Breast epithelium (tissue), 4 donors: ENCODE data around the gene CARD8. TPM values are rescaled to one million over a fixed set of nuclear protein-coding genes. Genes with fewer than 3 reads are reported as not detected.
A peak's percentile ranks its signal among the peaks of the same experiment; 100 is the strongest.

Source experiments
- DNase-seq, 2 donors: peaks; one replicate each; pipeline ENCODE4 v3.0.0-alpha.2; 2019; ENCODE audit warnings: low spot score in 2 of 2
- H3K27ac ChIP-seq, 2 donors: fragments of 200-600 bp; sonication (generic) in 1 of 2; one replicate each; pipeline ENCODE4 v1.5.1; 2016 to 2019; ENCODE audit warnings: mild to moderate bottlenecking in 1 of 2
- H3K27me3 ChIP-seq, 2 donors: fragments of 200-600 bp; sonication (generic) in 1 of 2; one replicate each; pipeline versions ENCODE4 v1.5.1 to v1.6.0; 2017 to 2019; ENCODE audit warnings: control low read depth in 1 of 2, mild to moderate bottlenecking in 1 of 2
- H3K36me3 ChIP-seq: fragments of 200-600 bp; one replicate; pipeline ENCODE4 v1.5.1; 2019
- H3K4me1 ChIP-seq, 2 donors: fragments of 200-600 bp; sonication (generic); one replicate each; pipeline ENCODE4 v1.5.1; 2016 to 2019; ENCODE audit warnings: control low read depth in 1 of 2
- H3K4me3 ChIP-seq, 3 donors: fragments of 200-600 bp; sonication (generic); 1 replicate in 2 of 3; 2 replicates in 1 of 3; pipeline ENCODE4 v1.5.1; 2016 to 2019; ENCODE audit warnings: mild to moderate bottlenecking in 3 of 3, moderate library complexity in 2 of 3
- H3K9me3 ChIP-seq, 2 donors: fragments of 200-600 bp; sonication (generic) in 1 of 2; one replicate each; pipeline ENCODE4 v1.5.1; 2016 to 2019; ENCODE audit warnings: control low read depth in 1 of 2
- POLR2A ChIP-seq: fragments of 450-650 bp; IDR thresholded peaks from one replicate; pipeline ENCODE4 v1.6.1; 2016; ENCODE audit warnings: antibody characterized with exemption, mild to moderate bottlenecking, moderate library complexity
- POLR2AphosphoS5 ChIP-seq, 3 donors: sonication (generic); formaldehyde crosslinking; IDR thresholded peaks; one replicate each; pipeline ENCODE4 v1.6.1; 2017; ENCODE audit warnings: antibody characterized with exemption in 3 of 3
- intact Hi-C: fragments of 100-400 bp; cut with DNase I; formaldehyde crosslinking; loops from one replicate; pipeline ENCODE4 v1.15.1; 2023; ENCODE audit warnings: low total_unique reads
- total RNA-seq, 3 donors: library from RNA; depleted of rRNA; stranded (reverse); fragments of >200 nt; gene quantifications; one replicate each; pipeline ENCODE4 v1.1.0, GENCODE V29; 2016
- TF ChIP-seq, protein P1 (sequence below), 3 donors: fragments of 450-650 bp; IDR thresholded peaks; one replicate each; pipeline ENCODE4 v1.5.1; 2016 to 2017; ENCODE audit warnings: antibody characterized with exemption in 3 of 3, mild to moderate bottlenecking in 3 of 3, moderate library complexity in 3 of 3

CARD8 gene
- total RNA-seq, 3 donors from 2014 or later: 35.0 to 39.0 (median 35.8) TPM

DNA sequence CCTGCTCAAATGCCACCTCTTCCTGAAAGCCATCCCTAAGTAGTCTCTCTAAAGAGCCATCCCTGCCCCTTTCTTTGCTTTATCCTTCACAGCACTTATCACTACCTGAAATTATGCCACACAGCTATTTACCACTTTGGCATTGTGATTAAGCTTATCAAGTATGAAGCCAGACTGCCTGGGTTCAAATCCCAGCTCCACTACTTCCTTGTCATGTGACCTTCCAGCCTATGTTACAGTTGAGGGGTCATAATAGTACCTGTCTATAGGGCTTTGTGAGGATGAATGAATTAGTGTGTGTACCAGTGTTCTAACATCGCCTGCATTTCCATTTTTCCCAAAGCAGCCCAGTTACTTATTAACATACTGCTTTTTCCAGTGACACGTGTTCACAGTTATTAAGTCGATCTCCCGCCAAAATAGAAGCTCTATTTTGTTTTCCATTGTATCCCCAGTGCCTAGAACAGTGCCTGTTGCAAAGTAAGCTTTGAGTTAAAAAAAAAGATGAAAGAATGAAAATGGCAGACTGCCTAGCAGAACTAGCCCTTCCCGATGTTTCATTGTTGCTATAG is 52.4 kb downstream of the CARD8 start:
- no peaks in the 10 kb centered on the region for H3K27me3 ChIP-seq
- peak overlapping the region; percentile 66 to 82 for H3K27ac ChIP-seq
- TF ChIP-seq, protein P1, sequence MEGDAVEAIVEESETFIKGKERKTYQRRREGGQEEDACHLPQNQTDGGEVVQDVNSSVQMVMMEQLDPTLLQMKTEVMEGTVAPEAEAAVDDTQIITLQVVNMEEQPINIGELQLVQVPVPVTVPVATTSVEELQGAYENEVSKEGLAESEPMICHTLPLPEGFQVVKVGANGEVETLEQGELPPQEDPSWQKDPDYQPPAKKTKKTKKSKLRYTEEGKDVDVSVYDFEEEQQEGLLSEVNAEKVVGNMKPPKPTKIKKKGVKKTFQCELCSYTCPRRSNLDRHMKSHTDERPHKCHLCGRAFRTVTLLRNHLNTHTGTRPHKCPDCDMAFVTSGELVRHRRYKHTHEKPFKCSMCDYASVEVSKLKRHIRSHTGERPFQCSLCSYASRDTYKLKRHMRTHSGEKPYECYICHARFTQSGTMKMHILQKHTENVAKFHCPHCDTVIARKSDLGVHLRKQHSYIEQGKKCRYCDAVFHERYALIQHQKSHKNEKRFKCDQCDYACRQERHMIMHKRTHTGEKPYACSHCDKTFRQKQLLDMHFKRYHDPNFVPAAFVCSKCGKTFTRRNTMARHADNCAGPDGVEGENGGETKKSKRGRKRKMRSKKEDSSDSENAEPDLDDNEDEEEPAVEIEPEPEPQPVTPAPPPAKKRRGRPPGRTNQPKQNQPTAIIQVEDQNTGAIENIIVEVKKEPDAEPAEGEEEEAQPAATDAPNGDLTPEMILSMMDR (IDR thresholded peaks at IDR 0.05): no peak
- TF ChIP-seq POLR2A: no peak
- no peak for TF ChIP-seq POLR2AphosphoS5 (IDR thresholded peaks at IDR 0.05)
- H3K4me1 ChIP-seq: peaks cover 0 to 6% of the 10 kb centered on the region in 2 donors
- intact Hi-C loops: no loop called here
- H3K9me3 ChIP-seq: no peaks in the 10 kb centered on the region
- H3K4me3 ChIP-seq: peak overlapping the region; percentile 54 to 74 (median 65)
- DNase-seq: no peak
- no peaks in the 10 kb centered on the region for H3K36me3 ChIP-seq

DNA sequence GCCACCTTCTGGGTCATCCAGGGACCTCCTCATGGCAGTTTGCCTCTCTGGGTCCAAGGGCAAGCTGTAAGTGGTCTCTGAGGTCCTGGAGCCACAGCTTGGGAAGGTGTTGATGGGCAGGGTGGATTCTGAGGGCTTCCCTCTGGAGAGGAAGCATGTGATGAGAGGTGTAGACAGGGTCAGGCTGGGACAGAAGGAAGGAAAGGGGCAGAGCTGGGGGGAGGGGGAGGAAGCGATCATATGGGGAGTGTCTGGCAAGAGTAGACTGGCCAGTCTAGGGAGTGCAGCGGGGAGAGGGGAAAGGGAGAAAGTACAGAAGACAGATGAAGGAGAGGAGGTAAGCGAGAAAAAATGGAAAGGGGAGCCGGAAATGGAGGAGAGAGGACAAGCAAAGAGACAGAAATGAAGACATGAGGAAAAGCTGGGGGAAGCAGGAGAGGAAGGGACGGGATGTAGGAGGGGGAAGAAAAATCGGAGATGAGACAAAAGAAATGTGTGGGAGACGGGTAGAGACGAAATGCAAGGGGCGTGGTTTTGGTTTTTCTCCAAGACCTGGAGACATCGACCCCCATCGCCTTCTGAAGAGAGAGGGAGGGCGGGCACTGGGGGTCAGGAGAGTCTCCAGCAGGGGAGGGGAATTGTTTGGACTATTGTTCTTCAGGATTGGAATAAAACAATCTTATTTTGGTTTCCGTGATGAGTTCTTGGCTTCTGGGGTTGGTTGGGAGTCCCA is 58.6 kb downstream of the CARD8 start:
- H3K4me1 ChIP-seq: no peaks in the 10 kb centered on the region
- H3K36me3 ChIP-seq: no peaks in the 10 kb centered on the region
- intact Hi-C loops: no loop called here
- H3K4me3 ChIP-seq: no peak overlapping the region
- no peaks in the 10 kb centered on the region for H3K9me3 ChIP-seq
- no peak for DNase-seq
- no peaks in the 10 kb centered on the region for H3K27me3 ChIP-seq
- H3K27ac ChIP-seq: no peak overlapping the region
- TF ChIP-seq, protein P1 (IDR thresholded peaks at IDR 0.05): no peak

DNA sequence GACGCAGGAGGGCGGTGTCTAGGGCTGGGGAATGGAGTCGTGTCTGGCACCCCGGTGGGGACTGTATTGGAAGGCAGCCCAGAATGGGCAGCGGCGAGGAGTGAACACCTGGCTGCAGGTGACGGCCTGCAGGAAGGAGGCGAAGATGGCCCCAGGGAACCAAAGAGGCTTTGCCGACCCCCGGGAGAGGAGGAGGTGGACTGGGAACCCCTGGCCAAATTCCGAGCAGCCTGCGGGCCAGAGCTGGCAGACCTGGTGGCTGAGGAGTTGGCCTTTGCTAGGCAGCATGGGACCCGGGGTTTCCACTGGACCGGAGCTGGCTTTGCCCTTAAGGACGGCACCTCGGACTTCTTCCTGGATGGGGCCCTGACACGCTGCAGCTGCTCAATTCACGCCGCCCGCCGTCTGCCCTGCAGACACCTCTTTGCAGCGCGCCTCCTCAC is 59.4 kb downstream of the CARD8 start:
- intact Hi-C loops: no loop called here
- Histone ChIP-seq H3K36me3 (no peaks in the 10 kb centered on the region), H3K27me3 (no peaks in the 10 kb centered on the region), H3K27ac (no peak overlapping the region), H3K9me3 (no peaks in the 10 kb centered on the region), H3K4me1 (no peaks in the 10 kb centered on the region), H3K4me3 (no peak overlapping the region)
- TF ChIP-seq POLR2AphosphoS5 (IDR thresholded peaks at IDR 0.05): no peak
- DNase-seq: peak in 1 of 2 donors; percentile 14

DNA sequence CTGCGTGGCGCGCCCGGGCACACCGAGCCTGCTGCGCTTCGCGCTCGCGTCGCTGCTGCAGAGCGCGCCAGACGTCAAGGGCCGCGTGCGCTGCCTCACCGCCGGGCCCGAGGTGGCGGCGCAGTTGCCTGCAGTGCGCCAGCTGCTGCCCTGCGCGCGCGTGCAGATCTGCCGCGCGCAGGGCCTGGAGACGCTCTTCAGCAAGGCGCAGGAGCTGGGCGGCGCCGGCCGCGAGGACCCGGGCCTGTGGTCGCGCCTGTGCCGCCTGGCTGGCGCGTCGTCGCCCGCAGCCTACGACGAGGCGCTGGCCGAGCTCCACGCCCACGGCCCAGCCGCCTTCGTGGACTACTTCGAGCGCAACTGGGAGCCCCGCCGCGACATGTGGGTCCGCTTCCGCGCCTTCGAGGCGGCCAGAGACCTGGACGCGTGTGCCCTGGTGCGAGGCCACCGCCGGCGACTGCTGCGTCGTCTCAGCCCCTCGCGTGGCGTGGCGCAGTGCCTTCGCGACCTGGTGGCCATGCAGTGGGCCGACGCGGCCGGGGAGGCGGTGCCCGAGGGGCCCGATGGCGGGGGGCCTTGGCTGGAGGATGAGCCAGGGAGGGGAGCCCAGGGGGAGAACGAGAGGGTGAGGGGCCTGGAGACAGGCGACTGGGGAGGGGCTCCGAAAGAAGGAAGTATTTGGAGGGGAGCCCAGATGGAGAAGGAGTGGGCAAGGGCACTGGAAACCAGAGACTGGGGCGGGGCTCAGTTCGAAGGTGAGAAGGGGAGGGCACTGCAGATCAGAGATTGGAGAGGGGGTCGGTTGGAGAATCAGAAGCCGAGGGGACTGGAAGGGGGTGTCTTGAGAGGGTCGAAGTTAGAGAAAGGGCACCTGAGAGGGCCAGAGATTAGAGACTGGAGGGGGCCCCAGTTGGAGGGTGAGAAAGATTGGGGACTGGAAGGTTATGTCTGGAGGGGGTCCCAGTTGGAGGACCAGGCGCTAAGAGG is 60.6 kb downstream of the CARD8 start:
- Histone ChIP-seq H3K27ac (no peak overlapping the region), H3K36me3 (no peaks in the 10 kb centered on the region), H3K27me3 (no peaks in the 10 kb centered on the region), H3K9me3 (no peaks in the 10 kb centered on the region), H3K4me1 (no peaks in the 10 kb centered on the region), H3K4me3 (no peak overlapping the region)
- TF ChIP-seq, protein P1 (IDR thresholded peaks at IDR 0.05): no peak
- TF ChIP-seq POLR2AphosphoS5 (IDR thresholded peaks at IDR 0.05) (no peak), POLR2A (no peak)
- DNase-seq: no peak
- intact Hi-C loops: no loop called here

DNA sequence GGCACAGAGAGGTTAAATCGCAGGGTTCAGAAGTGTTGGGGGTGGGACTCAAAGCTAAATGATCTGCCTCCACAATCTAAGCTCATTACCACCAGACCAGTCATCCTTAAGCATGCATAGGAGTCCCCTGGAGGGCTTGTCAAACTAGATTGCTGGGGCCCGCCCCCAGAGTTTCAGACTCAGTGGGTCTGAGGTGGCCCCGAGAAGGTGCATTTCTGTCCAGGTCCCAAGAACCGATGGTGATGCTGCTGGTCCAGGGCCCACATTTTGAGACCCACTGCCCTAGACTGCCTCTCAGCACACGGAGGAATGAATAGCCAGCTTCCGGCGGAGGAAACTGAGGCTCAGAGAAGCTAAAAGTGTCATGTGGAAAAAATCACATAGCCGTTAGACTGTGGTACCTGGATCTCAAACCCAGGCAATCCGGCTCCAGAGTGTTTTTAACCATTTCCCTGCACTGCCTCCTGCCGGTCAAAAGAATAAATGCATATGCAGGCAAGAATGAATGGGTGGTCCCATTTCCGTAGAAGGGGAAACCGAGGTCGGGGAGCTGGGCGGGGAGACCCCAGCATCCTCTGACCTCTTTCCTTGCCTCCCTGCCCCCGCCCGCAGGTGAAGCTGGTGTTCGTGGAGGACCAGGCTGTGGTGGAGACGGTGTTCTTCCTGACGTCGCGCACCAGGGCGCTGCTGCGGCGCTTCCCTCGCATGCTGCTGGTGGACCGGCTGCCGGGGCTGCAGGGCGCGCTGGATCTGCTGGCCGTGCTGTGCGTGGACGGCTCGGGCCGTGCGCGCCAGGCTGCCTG is 61.5 kb downstream of the CARD8 start:
- intact Hi-C loops: no loop called here
- Histone ChIP-seq H3K27me3 (no peaks in the 10 kb centered on the region), H3K27ac (no peak overlapping the region), H3K4me1 (no peaks in the 10 kb centered on the region), H3K9me3 (no peaks in the 10 kb centered on the region), H3K36me3 (no peaks in the 10 kb centered on the region), H3K4me3 (no peak overlapping the region)
- DNase-seq: no peak
- no peak for TF ChIP-seq POLR2A
- TF ChIP-seq, protein P1 (IDR thresholded peaks at IDR 0.05): peak in 2 of 3 donors; percentile 22 to 26
